Stimulated activated effector memory CD8-positive, alpha-beta T cell treated with anti-CD3 and anti-CD28 coated beads, Interleukin-12 subunit alpha, Interleukin-12 subunit beta, amount 100 ng/mL, for 72 hours (primary cell): ENCODE results near the gene IDNK.

Experiments used
- ATAC-seq: fragments of 150-1000 bp; cut with Tn5 transposase; 2 replicates; pipeline ENCODE4 v1.10.0; 2021
- DNase-seq, 2 donors: peaks; one replicate each; pipeline ENCODE4 v3.0.0; 2021 to 2022; ENCODE audit warnings: low spot score in 2 of 2
- H3K27ac Mint-ChIP-seq: one replicate; pipeline ENCODE4 v1.8.0; 2022; ENCODE audit warnings: mild to moderate bottlenecking, mixed read lengths
- H3K36me3 Mint-ChIP-seq: one replicate; pipeline ENCODE4 v1.8.0; 2022; ENCODE audit warnings: mild to moderate bottlenecking, mixed read lengths
- H3K4me1 Mint-ChIP-seq: one replicate; pipeline ENCODE4 v1.8.0; 2022; ENCODE audit warnings: mixed read lengths
- H3K4me3 Mint-ChIP-seq: one replicate; pipeline ENCODE4 v1.8.0; 2022; ENCODE audit warnings: mild to moderate bottlenecking, mixed read lengths
- H3K9me3 Mint-ChIP-seq: one replicate; pipeline ENCODE4 v1.8.0; 2022; ENCODE audit warnings: mixed read lengths

IDNK gene

DNA sequence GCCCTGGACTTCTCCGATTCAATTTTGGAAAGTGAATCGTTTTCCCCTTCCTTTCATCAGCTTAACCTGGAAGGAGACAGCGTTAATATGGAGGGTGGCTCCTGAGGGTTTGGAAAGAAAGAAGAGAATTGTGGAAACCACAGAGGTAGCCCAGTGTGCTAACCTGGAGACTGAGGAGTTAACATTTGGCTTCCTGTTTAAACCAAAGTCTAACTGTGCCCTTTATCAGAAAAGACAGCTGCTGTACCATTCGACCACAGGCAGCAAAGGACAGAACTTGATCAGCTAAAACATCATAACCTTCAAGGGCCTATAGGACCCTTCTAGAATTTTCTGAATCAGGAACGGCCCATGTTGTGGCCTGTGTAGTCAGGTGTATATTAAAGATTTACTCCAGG, 735 bp downstream of the IDNK start:
- Mint-ChIP-seq H3K4me3 (peak overlapping the region; percentile 82), H3K27ac (peak overlapping the region; percentile 98)

GRCh38 chr9:83625178-83625577, 2.2 kb downstream of the IDNK start:
- Mint-ChIP-seq H3K36me3 (peaks cover 21% of the 10 kb centered on the region), H3K4me3 (no peak overlapping the region), H3K27ac (peak overlapping the region; percentile 98), H3K9me3 (no peaks in the 10 kb centered on the region), H3K4me1 (peaks cover 29% of the 10 kb centered on the region)
- DNase-seq, result no peak
- no peak for ATAC-seq

More for the DNA sequence above, 735 bp downstream of the IDNK start:
- DNase-seq (no peak), ATAC-seq (peak; percentile 20)
- peaks cover 21% of the 10 kb centered on the region for H3K36me3 Mint-ChIP-seq
- no peaks in the 10 kb centered on the region for H3K9me3 Mint-ChIP-seq
- peaks cover 23% of the 10 kb centered on the region for H3K4me1 Mint-ChIP-seq

DNA sequence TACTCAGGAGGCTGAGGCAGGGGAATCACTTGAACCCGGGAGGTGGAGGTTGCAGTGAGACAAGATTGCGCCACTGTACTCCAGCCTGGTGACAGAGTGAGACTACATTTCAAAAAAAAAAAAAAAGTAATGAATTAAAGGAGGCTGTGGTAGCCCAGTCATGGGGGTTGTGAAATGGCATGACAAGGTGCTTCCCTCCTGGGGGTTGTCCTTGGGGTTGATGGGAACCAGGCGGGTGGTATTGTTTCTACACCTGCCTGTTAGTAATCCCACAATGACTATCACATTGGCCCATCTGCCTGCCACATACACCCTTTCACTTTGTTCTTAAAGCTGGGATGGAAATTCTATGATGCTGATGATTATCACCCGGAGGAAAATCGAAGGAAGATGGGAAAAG, 5.6 kb downstream of the IDNK start:
- Mint-ChIP-seq H3K9me3 (no peaks in the 10 kb centered on the region), H3K27ac (no peak overlapping the region), H3K4me1 (peaks cover 29% of the 10 kb centered on the region), H3K4me3 (no peak overlapping the region), H3K36me3 (peaks cover 18% of the 10 kb centered on the region)
- ATAC-seq (no peak), DNase-seq (no peak)

DNA sequence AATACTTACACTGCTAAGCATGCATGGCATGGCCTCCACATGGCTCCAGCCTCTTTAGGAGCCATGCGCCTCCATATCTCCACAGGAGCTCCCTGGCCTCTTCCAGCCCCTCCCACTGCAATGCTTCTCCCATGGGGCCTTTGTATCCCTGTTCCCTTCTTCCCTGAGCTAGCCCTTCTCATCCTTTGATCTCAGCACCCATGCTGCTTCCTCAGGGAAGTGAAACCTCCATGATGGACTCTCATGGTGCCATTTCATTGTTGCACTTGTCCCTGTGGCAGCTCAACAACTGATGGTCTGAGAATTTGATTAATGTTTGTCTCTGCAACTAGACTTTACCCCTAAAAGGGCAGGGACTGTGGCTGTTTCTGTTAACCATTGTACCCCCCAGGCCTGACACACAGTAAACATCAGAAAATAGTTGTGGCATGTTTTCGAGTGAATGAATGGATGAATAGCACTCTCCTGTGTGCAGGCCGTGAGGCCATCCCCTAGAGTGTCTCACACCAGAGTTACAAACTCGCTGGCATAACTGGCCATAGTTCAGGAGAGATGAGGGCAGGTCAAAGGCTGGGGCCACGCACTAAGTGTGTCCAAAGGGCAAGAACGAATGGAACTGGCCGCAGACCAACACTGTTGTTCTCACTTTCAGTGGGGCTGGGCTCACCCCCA, 6.6 kb downstream of the IDNK start:
- peaks cover 18% of the 10 kb centered on the region for H3K36me3 Mint-ChIP-seq
- DNase-seq (no peak), ATAC-seq (no peak)
- no peak overlapping the region for H3K4me3 Mint-ChIP-seq
- no peaks in the 10 kb centered on the region for H3K9me3 Mint-ChIP-seq
- peaks cover 20% of the 10 kb centered on the region for H3K4me1 Mint-ChIP-seq
- peak overlapping the region; percentile 24 for H3K27ac Mint-ChIP-seq

GRCh38 chr9:83630938-83631457, 8.1 kb downstream of the IDNK start:
- Mint-ChIP-seq H3K36me3 (peaks cover 18% of the 10 kb centered on the region), H3K4me3 (no peak overlapping the region), H3K9me3 (no peaks in the 10 kb centered on the region), H3K4me1 (peaks cover 10% of the 10 kb centered on the region), H3K27ac (peak overlapping the region; percentile 23)
- DNase-seq (no peak), ATAC-seq (no peak)

GRCh38 chr9:83633255-83633654, 10.3 kb downstream of the IDNK start:
- Mint-ChIP-seq H3K4me1 (peaks cover 5% of the 10 kb centered on the region), H3K9me3 (no peaks in the 10 kb centered on the region), H3K36me3 (peaks cover 12% of the 10 kb centered on the region), H3K4me3 (no peak overlapping the region), H3K27ac (peak overlapping the region; percentile 15)
- DNase-seq, result no peak
- no peak for ATAC-seq

DNA sequence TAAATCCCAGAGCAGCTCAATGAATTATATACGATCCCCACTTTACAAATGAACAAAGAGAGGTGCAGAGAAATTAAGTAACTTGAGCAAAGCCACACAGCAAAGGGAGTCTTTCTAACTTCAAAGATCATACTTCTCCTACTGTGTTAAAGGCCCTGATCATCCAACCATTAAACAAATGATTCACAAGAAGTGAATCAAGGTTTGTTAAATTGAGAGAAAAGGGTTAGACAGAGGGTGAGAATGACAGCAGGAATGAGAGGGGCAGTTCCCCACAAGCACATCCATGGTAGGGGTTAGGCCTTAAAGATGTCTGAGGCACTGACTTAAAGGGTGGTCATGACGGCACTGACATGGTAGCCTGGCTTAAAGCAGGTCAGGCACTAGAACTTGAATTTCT, 10.7 kb downstream of the IDNK start:
- no peaks in the 10 kb centered on the region for H3K9me3 Mint-ChIP-seq
- peaks cover 5% of the 10 kb centered on the region for H3K4me1 Mint-ChIP-seq
- peak overlapping the region; percentile 15 for H3K27ac Mint-ChIP-seq
- H3K36me3 Mint-ChIP-seq, result peaks cover 12% of the 10 kb centered on the region
- H3K4me3 Mint-ChIP-seq, result no peak overlapping the region
- DNase-seq (no peak), ATAC-seq (no peak)

DNA sequence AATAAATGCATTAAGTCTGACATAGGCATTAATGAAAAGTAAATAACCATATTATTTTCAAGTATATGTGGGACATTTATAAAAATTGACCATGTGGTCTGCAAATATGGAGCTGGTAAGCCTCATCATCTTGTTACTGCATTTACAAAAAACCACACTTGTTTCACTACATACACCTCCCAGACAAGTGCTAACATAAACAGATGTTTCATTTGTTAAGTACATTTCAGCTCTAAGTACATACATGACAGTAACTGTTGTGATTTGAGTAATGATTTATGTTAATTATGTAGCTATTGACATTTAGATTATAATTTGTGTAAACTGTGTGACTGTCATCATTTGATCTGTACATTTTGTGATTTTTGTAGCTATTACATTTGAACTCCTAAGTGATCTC, 13.9 kb downstream of the IDNK start:
- DNase-seq, result no peak
- ATAC-seq, result peak; percentile 58
- H3K27ac Mint-ChIP-seq, result no peak overlapping the region
- H3K4me1 Mint-ChIP-seq, result no peaks in the 10 kb centered on the region
- no peak overlapping the region for H3K4me3 Mint-ChIP-seq
- peaks cover 12% of the 10 kb centered on the region for H3K36me3 Mint-ChIP-seq
- H3K9me3 Mint-ChIP-seq, result no peaks in the 10 kb centered on the region

- DNase-seq (no peak), ATAC-seq (no peak)
- H3K36me3 Mint-ChIP-seq, result peaks cover 8% of the 10 kb centered on the region
- H3K4me3 Mint-ChIP-seq, result no peak overlapping the region
- H3K9me3 Mint-ChIP-seq, result no peaks in the 10 kb centered on the region
- H3K4me1 Mint-ChIP-seq, result no peaks in the 10 kb centered on the region
- H3K27ac Mint-ChIP-seq, result no peak overlapping the region
These were observed 14.4 kb downstream of the IDNK start for GRCh38 chr9:83637389-83637788.

DNA sequence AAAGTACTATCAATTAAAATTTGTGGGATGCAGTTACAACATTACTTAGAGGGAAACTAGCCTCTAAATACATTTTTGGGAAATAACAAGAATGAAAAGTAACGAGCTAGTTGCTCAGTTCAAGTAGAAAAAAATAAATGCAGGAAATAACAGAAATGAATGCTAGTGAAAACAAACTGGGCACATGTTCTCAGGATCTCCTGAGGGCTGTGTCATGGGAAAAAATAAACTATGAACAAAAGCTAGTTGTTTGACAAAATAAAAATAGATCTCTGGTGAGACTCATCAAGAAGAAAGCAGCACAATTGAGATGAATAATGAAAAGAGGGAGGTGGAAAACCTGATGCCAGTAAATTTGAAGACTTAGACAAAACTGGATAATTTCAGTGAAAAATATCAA, 16.3 kb downstream of the IDNK start:
- Mint-ChIP-seq H3K4me3 (no peak overlapping the region), H3K36me3 (peaks cover 7% of the 10 kb centered on the region), H3K27ac (no peak overlapping the region), H3K9me3 (no peaks in the 10 kb centered on the region), H3K4me1 (no peaks in the 10 kb centered on the region)
- no peak for ATAC-seq
- no peak for DNase-seq

DNA sequence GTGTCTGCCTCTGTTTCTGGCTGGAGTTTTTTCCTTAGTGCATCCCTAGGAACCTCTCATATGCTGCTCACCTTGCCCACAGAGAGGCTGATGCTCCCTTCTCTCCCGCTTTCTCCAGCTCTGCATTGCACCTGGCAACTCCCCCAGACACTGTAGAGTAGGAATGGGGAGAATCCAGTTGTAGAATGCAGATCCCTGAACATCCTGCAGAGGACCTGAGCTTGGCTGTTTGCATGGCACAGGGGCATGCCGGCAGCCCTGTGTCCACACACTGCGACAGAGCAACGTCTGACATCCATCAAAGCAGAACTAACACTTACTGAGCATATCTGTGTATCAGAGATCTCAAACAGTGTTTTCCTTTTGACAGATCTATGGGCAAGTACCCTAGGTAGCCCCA, 19.9 kb downstream of the IDNK start:
- DNase-seq (no peak), ATAC-seq (no peak)
- peaks cover 10% of the 10 kb centered on the region for H3K36me3 Mint-ChIP-seq
- H3K9me3 Mint-ChIP-seq, result no peaks in the 10 kb centered on the region
- H3K4me1 Mint-ChIP-seq, result no peaks in the 10 kb centered on the region
- H3K27ac Mint-ChIP-seq, result peak overlapping the region; percentile 66
- H3K4me3 Mint-ChIP-seq, result no peak overlapping the region

DNA sequence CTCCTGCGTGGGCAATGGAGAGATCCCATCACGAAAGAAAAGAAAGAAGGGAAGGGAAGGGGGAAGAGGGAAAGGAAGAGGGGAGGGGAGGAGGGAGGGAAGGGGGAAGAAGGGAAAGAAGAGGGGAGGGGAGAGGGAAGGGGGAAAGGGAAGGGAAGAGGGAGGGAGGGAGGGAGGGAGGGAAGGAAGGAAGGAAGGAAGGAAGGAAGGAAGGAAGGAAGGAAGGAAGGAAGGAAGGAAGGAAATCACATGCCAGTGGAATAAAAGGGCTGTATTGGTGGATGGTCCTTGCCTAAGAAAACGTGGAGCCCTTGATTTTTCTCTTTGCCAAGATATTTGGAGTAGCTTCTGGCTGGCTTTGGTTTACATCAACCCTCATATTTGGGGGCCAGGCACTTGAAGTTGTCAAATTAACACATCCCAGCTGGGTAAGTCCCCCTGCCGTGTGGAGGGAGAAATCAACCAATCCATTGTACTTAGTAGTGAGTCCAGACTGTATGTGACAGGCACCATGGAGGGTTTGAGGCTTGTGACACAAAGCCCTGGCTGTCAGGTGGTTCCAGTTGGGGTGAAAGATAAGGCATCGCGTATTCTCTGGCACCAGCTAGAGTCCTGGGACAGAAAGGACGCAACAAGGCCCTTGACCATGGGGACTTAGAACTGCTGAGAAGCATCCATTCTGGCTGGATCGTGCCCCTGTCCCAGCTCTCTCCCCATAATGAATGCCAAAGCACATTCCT, 23.7 kb downstream of the IDNK start:
- Mint-ChIP-seq H3K4me3 (no peak overlapping the region), H3K4me1 (no peaks in the 10 kb centered on the region), H3K27ac (peak overlapping the region; percentile 54), H3K9me3 (no peaks in the 10 kb centered on the region), H3K36me3 (peaks cover 33% of the 10 kb centered on the region)
- no peak for ATAC-seq
- no peak for DNase-seq

DNA sequence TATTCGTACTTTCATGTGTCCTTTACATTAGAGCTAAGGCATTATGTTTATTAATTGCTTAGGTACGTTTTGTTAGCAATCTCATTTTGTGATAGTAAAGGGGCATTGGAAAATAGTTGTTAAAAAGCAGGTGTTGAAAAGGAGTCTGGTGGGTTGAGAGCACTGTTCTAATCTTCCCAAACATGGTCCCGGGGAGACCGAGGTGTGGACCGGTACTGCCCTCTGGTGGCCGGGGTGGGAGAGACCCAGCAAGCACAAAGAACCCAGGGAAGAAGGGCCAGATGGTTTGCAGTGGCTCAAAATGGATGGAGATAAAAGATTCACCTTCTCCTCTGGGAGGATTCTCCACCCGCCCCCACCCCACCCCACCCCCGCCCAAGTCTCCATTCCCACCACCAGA, 26.1 kb downstream of the IDNK start:
- DNase-seq (peak; percentile 64 to 85), ATAC-seq (peak; percentile 84)
- H3K9me3 Mint-ChIP-seq, result no peaks in the 10 kb centered on the region
- H3K4me3 Mint-ChIP-seq, result no peak overlapping the region
- peaks cover 53% of the 10 kb centered on the region for H3K36me3 Mint-ChIP-seq
- no peak overlapping the region for H3K27ac Mint-ChIP-seq
- H3K4me1 Mint-ChIP-seq, result no peaks in the 10 kb centered on the region

- ATAC-seq, result no peak
- Mint-ChIP-seq H3K27ac (no peak overlapping the region), H3K36me3 (peaks cover 57% of the 10 kb centered on the region), H3K4me1 (no peaks in the 10 kb centered on the region), H3K9me3 (no peaks in the 10 kb centered on the region), H3K4me3 (no peak overlapping the region)
- DNase-seq, result no peak
These were observed 26.6 kb downstream of the IDNK start for GRCh38 chr9:83649515-83649914.

DNA sequence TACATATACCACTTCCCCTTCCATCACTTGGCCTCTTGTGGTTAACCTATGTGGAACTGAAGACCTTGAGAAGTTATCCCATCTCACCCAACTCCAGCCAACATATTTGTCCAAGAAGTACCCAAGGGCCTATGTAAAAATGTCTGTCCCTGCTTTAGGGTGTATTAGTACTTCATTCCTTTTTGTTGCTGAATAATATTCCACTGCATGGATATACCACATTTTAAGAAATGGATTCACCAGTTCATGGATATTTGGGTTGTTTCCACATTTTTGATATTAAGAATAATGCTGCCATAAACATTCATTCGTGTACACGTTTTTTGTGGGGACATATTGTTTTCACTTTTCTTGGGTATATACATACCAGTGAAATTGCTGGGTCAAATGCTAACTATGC, 28.6 kb downstream of the IDNK start:
- DNase-seq (no peak), ATAC-seq (no peak)
- peaks cover 63% of the 10 kb centered on the region for H3K36me3 Mint-ChIP-seq
- no peak overlapping the region for H3K4me3 Mint-ChIP-seq
- peak overlapping the region; percentile 23 for H3K27ac Mint-ChIP-seq
- no peaks in the 10 kb centered on the region for H3K4me1 Mint-ChIP-seq
- H3K9me3 Mint-ChIP-seq, result no peaks in the 10 kb centered on the region

DNA sequence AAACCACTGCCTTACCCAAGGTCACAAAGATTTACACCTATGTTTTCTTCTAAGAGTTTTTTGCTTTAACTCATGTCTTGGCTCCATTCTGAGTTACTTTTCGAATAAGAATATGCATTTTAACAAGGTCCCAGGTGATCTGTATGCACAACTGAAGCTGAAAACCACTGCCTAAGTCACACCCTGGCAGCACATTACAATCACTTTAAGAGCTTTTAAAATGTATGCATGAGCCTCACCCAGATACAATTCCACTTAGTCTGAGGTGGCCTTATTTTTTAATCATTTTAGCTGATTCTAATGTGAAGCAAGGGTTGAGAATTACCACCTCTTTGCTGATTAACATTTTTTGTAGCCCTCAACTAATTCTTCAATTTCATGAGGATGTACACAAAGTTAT, 29.5 kb downstream of the IDNK start:
- no peaks in the 10 kb centered on the region for H3K4me1 Mint-ChIP-seq
- no peak overlapping the region for H3K27ac Mint-ChIP-seq
- peaks cover 60% of the 10 kb centered on the region for H3K36me3 Mint-ChIP-seq
- no peak overlapping the region for H3K4me3 Mint-ChIP-seq
- H3K9me3 Mint-ChIP-seq, result no peaks in the 10 kb centered on the region
- DNase-seq (no peak), ATAC-seq (no peak)
